Lung (tissue), 12 donors: ENCODE results near the gene UGT1A8. TPM values are rescaled to one million over a fixed set of nuclear protein-coding genes. Genes with fewer than 3 reads are reported as not detected.

Source experiments
- ATAC-seq: fragments of 200-7000 bp; cut with Tn5 transposase; one replicate; pipeline ENCODE4 v1.9.1; 2020; ENCODE audit warnings: moderate number of reproducible peaks; ENCODE audit not compliant: insufficient read depth, low FRiP score
- DNase-seq, 3 donors: peaks; one replicate each; pipeline ENCODE4 v3.0.0-alpha.2; 2013 to 2017
- H3K27ac ChIP-seq, 2 donors: one replicate each; pipeline ENCODE4 v1.5.1; 2013; ENCODE audit warnings: mild to moderate bottlenecking in 2 of 2, moderate library complexity in 2 of 2, control low read depth in 1 of 2, inconsistent platforms in 1 of 2, low read depth in 1 of 2, low read length in 1 of 2
- H3K27me3 ChIP-seq, 3 donors: one replicate each; pipeline ENCODE4 v1.5.1; 2013; ENCODE audit warnings: low read length in 2 of 3; ENCODE audit not compliant: control insufficient read depth in 3 of 3, insufficient read depth in 3 of 3
- H3K36me3 ChIP-seq, 4 donors: one replicate each; pipeline ENCODE4 v1.5.1; 2013; ENCODE audit warnings: low read length in 4 of 4, mild to moderate bottlenecking in 1 of 4, moderate library complexity in 1 of 4; ENCODE audit not compliant: control insufficient read depth in 4 of 4, insufficient read depth in 4 of 4
- H3K4me1 ChIP-seq, 5 donors: one replicate each; pipeline ENCODE4 v1.5.1; 2013; ENCODE audit warnings: low read length in 5 of 5, mild to moderate bottlenecking in 2 of 5, moderate library complexity in 1 of 5; ENCODE audit not compliant: control insufficient read depth in 5 of 5, insufficient read depth in 5 of 5
- H3K4me3 ChIP-seq: one replicate; pipeline ENCODE4 v1.5.1; 2013; ENCODE audit warnings: mild to moderate bottlenecking, control low read depth, moderate library complexity
- H3K9ac ChIP-seq, 2 donors: one replicate each; pipeline ENCODE4 v1.5.1; 2013; ENCODE audit warnings: low read length in 2 of 2, control low read depth in 1 of 2; ENCODE audit not compliant: insufficient read depth in 1 of 2
- H3K9me3 ChIP-seq, 4 donors: one replicate each; pipeline ENCODE4 v1.5.1; 2013; ENCODE audit warnings: low read length in 3 of 4, mild to moderate bottlenecking in 1 of 4, moderate library complexity in 1 of 4; ENCODE audit not compliant: control insufficient read depth in 4 of 4, insufficient read depth in 3 of 4
- CTCF ChIP-seq: IDR thresholded peaks from 2 replicates; pipeline ENCODE4 v1.5.1; 2012; ENCODE audit warnings: mild to moderate bottlenecking; ENCODE audit errors: control extremely low read depth, extremely low read depth
- WGBS, 2 donors: extraction: QIAGEN DNeasy Blood & Tissue Kit; methylation state at CpG; one replicate each; pipeline ENCODE4 v1.1.7; 2013; 5-methylcytosine and 5-hydroxymethylcytosine counted together
- polyA plus RNA-seq, 2 donors: library from polyadenylated mRNA; stranded (reverse); fragments of 200-250 nt; gene quantifications; one replicate each; pipeline ENCODE4 v1.2.1, GENCODE V29; 2013
- total RNA-seq, 2 donors: library from RNA; depleted of rRNA in 1 of 2; stranded (reverse); fragments of >200 nt in 1 of 2; gene quantifications; one replicate each; pipeline ENCODE4 v1.2.1, GENCODE V29; 2014 to 2021
- donor health status: control.
- donor health status: control.
- donor health status: Bipolar disorder and iron deficiency.
- donor health status: healthy.
- donor health status: DM: yes; HTN: yes; CAD: no.

The UGT1A8 gene
- total and polyA plus RNA-seq, 4 donors, result 0.26 TPM; not detected in 3

GRCh38 chr2:233680361-233681045 is 63.1 kb downstream of the UGT1A8 start:
- DNase-seq, result no peak
- H3K27me3 ChIP-seq, result no peaks in the 10 kb centered on the region
- H3K36me3 ChIP-seq, result no peaks in the 10 kb centered on the region
- H3K9ac ChIP-seq, result no peak overlapping the region
- TF ChIP-seq CTCF, result no peak
- no peak overlapping the region for H3K4me3 ChIP-seq
- H3K9me3 ChIP-seq, result no peaks in the 10 kb centered on the region
- 83 to 90% methylated on average over 4 of the region's 4 CpGs for WGBS, 2 donors
- H3K4me1 ChIP-seq, result no peaks in the 10 kb centered on the region
- no peak for ATAC-seq
- H3K27ac ChIP-seq, result no peak overlapping the region

- H3K4me1 ChIP-seq, result no peaks in the 10 kb centered on the region
- 80 to 83% methylated on average over 5 of the region's 5 CpGs for WGBS, 2 donors
- H3K9ac ChIP-seq, result no peak within 1 kb of the TSS
- DNase-seq (no peak), ATAC-seq (no peak)
- no peak for TF ChIP-seq CTCF
- H3K27me3 ChIP-seq, result no peaks in the 10 kb centered on the region
- H3K9me3 ChIP-seq, result no peaks in the 10 kb centered on the region
- no peak within 1 kb of the TSS for H3K27ac ChIP-seq
- H3K36me3 ChIP-seq, result no peaks in the 10 kb centered on the region
- no peak within 1 kb of the TSS for H3K4me3 ChIP-seq
Measured at GRCh38 chr2:233681521-233682099, 64.2 kb downstream of the UGT1A8 start, which contains the start of gene UGT1A7. Gene UGT1A7, plus strand, starts transcription at chr2:233681901. Its CDS starts 37 bp downstream, at chr2:233681938.

- Histone ChIP-seq H3K4me3 (no peak overlapping the region), H3K4me1 (peaks cover 0 to 6% (median 0%) of the 10 kb centered on the region in 5 donors), H3K9me3 (no peaks in the 10 kb centered on the region), H3K27ac (no peak overlapping the region), H3K36me3 (no peaks in the 10 kb centered on the region), H3K27me3 (no peaks in the 10 kb centered on the region), H3K9ac (no peak overlapping the region)
- 86 to 96% methylated on average over 1 of the region's 1 CpG for WGBS, 2 donors
- ATAC-seq (no peak), DNase-seq (no peak)
- TF ChIP-seq CTCF, result no peak
Measured at GRCh38 chr2:233684640-233685039, 67.2 kb downstream of the UGT1A8 start.
